ENCODE results near the gene GLB1L3. TPM values are rescaled to one million over a fixed set of nuclear protein-coding genes. Genes with fewer than 3 reads are reported as not detected.

Gene GLB1L3
- total and polyA plus RNA-seq, 2 of the 4 experiments (the other 2 are of a cell fraction), result not detected

DNA sequence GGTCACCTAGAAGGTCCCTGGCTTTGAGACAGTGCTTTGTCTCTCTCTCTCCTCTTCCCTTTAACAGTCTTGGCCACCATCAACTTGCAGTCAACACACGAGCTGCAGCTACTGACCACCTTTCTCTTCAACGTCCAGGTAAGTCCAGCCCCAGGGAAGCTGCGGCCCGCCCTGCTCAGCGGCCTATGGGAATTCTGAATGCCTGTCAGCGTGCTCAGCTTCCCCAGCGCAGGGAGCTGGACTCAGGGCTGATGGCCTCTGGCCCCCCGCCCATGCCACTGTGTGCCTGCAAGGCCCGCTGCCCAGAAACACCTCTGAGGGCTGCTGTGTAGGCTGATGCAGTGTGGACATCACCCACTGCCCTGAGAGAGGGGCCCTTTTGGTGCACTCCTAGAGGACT lies 88.1 kb downstream of the GLB1L3 start:
- Histone ChIP-seq H3K79me1 (ENCODE audit: low read depth in 1 of 2, low read length in 2 of 2) (no peaks in the 10 kb centered on the region), H2BK120ac (ENCODE audit: low read depth, low read length) (no peak overlapping the region), H3K9me3 (ENCODE audit: control insufficient read depth, insufficient read depth, low read length) (peaks cover 22% of the 10 kb centered on the region), H3K14ac (replicated peaks; ENCODE audit: low read depth, low read length) (no peak overlapping the region), H2AK5ac (ENCODE audit: low read depth, low read length) (no peak overlapping the region), H4K5ac (ENCODE audit: low read depth, low read length) (no peak overlapping the region), H3K27ac (ENCODE audit: insufficient read depth, low read length) (no peak overlapping the region), H3K36me3 (ENCODE audit: control insufficient read depth, insufficient read depth, low read length) (no peaks in the 10 kb centered on the region), H2AK9ac (replicated peaks; ENCODE audit: low read depth, low read length, poor library complexity) (no peak overlapping the region), H3K9ac (ENCODE audit: low read depth, low read length) (no peak overlapping the region), H3K23ac (ENCODE audit: low read depth, low read length) (no peak overlapping the region), H3K4me3 (ENCODE audit: insufficient read depth, low read depth, low read length) (no peak overlapping the region), H4K91ac (ENCODE audit: insufficient read depth, low read depth, low read length) (no peak overlapping the region), H2BK20ac (ENCODE audit: low read depth, low read length) (no peak overlapping the region), H2BK15ac (ENCODE audit: low read depth, low read length) (no peak overlapping the region), H3K4me1 (ENCODE audit: control insufficient read depth, insufficient read depth, low read length) (no peaks in the 10 kb centered on the region), H3K56ac (ENCODE audit: extremely low read depth, insufficient read depth, low read length) (no peak overlapping the region), H3K4me2 (ENCODE audit: low read depth, low read length) (no peak overlapping the region), H4K20me1 (ENCODE audit: insufficient read depth, low read length) (no peaks in the 10 kb centered on the region; the same call in 1 of the 2 replicates), H4K8ac (ENCODE audit: low read depth in 2 of 2, low read length in 2 of 2) (no peak overlapping the region), H3K27me3 (ENCODE audit: control insufficient read depth, insufficient read depth, low read length) (no peaks in the 10 kb centered on the region), H3K18ac (ENCODE audit: low read depth, low read length) (no peak overlapping the region), H3K4ac (ENCODE audit: low read depth, low read length) (no peak overlapping the region), H2BK5ac (ENCODE audit: low read depth, low read length, poor library complexity, severe bottlenecking) (no peak overlapping the region), H2AFZ (replicated peaks; ENCODE audit: low read length, poor library complexity) (no peak overlapping the region), H3K9me1 (ENCODE audit: insufficient read depth, low read length) (no peaks in the 10 kb centered on the region)
- 33% methylated on average over 1 of the region's 9 CpGs; no CpG with 5 or more reads in 1 of the 2 experiments for WGBS, 2 experiments (ENCODE audit: extremely low coverage in 2 of 2, insufficient read length in 1 of 2)
- dilution Hi-C loops (cut with HindIII; ENCODE audit: low sequenced_read_pairs, unreplicated experiment), result no loop called here
- CTCF ChIA-PET, result no interaction called here
- ATAC-seq (ENCODE audit: low read depth) (no peak), DNase-seq (no peak)
- TF ChIP-seq FOS (IDR thresholded peaks at IDR 0.05; ENCODE audit: low read depth, low read length) (no peak), MAZ (IDR thresholded peaks at IDR 0.05; ENCODE audit: borderline replicate concordance, low read depth, low read length) (no peak)
- TF ChIP-seq, protein P1, sequence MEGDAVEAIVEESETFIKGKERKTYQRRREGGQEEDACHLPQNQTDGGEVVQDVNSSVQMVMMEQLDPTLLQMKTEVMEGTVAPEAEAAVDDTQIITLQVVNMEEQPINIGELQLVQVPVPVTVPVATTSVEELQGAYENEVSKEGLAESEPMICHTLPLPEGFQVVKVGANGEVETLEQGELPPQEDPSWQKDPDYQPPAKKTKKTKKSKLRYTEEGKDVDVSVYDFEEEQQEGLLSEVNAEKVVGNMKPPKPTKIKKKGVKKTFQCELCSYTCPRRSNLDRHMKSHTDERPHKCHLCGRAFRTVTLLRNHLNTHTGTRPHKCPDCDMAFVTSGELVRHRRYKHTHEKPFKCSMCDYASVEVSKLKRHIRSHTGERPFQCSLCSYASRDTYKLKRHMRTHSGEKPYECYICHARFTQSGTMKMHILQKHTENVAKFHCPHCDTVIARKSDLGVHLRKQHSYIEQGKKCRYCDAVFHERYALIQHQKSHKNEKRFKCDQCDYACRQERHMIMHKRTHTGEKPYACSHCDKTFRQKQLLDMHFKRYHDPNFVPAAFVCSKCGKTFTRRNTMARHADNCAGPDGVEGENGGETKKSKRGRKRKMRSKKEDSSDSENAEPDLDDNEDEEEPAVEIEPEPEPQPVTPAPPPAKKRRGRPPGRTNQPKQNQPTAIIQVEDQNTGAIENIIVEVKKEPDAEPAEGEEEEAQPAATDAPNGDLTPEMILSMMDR (conservative IDR thresholded peaks at IDR 0.05; ENCODE audit: low read depth, low read length), result no peak
- in situ Hi-C loops (cut with MboI; ENCODE audit: low sequenced_read_pairs), result no loop called here
- no TSS peak for BruUV-seq (replicated peaks)
- intact Hi-C loops (cut with micrococcal nuclease), result no loop called here
- POLR2A ChIA-PET (ENCODE audit: unreplicated experiment), result no interaction called here

Measured in IMR-90 (cell line).